ENCODE results near the gene CSNK1G1.
A peak's percentile ranks its signal among the peaks of the same experiment; 100 is the strongest.

Gene CSNK1G1

GRCh38 chr15:64213646-64214045 lies 142.3 kb downstream of the CSNK1G1 start:
- TF ChIP-seq CTCF (conservative IDR thresholded peaks at IDR 0.05) (no peak), ZFX (IDR thresholded peaks at IDR 0.05) (no peak)
- H3K27ac ChIP-seq, result no peak overlapping the region

- no peak for TF ChIP-seq CTCF (conservative IDR thresholded peaks at IDR 0.05)
- no peak for TF ChIP-seq ZFX (IDR thresholded peaks at IDR 0.05)
These were observed 144.3 kb downstream of the CSNK1G1 start for GRCh38 chr15:64211696-64212095.

GRCh38 chr15:64210371-64210770 lies 145.6 kb downstream of the CSNK1G1 start:
- TF ChIP-seq ZFX (IDR thresholded peaks at IDR 0.05), result no peak
- H3K27ac ChIP-seq, result no peak overlapping the region

More at GRCh38 chr15:64211696-64212095, 144.3 kb downstream of the CSNK1G1 start:
- H3K27ac ChIP-seq, result no peak overlapping the region

GRCh38 chr15:64209680-64210334 lies 146.2 kb downstream of the CSNK1G1 start:
- H3K27ac ChIP-seq, result no peak overlapping the region
- TF ChIP-seq CTCF (conservative IDR thresholded peaks at IDR 0.05) (peak; percentile 77), ZFX (IDR thresholded peaks at IDR 0.05) (no peak)

- TF ChIP-seq CTCF (conservative IDR thresholded peaks at IDR 0.05), result no peak
- TF ChIP-seq ZFX (IDR thresholded peaks at IDR 0.05), result no peak
- H3K27ac ChIP-seq, result no peak overlapping the region
These were observed 150.8 kb downstream of the CSNK1G1 start for GRCh38 chr15:64205202-64205601.

GRCh38 chr15:64197425-64197824 lies 158.5 kb downstream of the CSNK1G1 start:
- no peak overlapping the region for H3K27ac ChIP-seq
- no peak for TF ChIP-seq CTCF (conservative IDR thresholded peaks at IDR 0.05)
- TF ChIP-seq ZFX (IDR thresholded peaks at IDR 0.05), result no peak

GRCh38 chr15:64193971-64194370 lies 162.0 kb downstream of the CSNK1G1 start:
- no peak for TF ChIP-seq CTCF (conservative IDR thresholded peaks at IDR 0.05)
- TF ChIP-seq ZFX (IDR thresholded peaks at IDR 0.05), result no peak
- H3K27ac ChIP-seq, result no peak overlapping the region
